Panc1 (cell line): ENCODE results near the gene LRRC41. TPM values are rescaled to one million over a fixed set of nuclear protein-coding genes. Genes with fewer than 3 reads are reported as not detected.

Experiments used
- ATAC-seq: fragments of 200-7000 bp; cut with Tn5 transposase; 2 replicates; pipeline ENCODE4 v1.9.1; 2020; ENCODE audit warnings: mild to moderate bottlenecking, moderate library complexity
- BruUV-seq: library from RNA; stranded (reverse); fragments of 400-500 nt; replicated peaks from 2 replicates; lab custom pipeline; 2021; lab: Mats Ljungman, UMichigan
- CTCF ChIA-PET: fragments of 300-600 bp; sonication (Branson Sonifier 250); formaldehyde crosslinking; loops from one replicate; lab custom pipeline; 2022; ENCODE audit warnings: antibody characterized with exemption; lab: Charles Lee
- POLR2A ChIA-PET: fragments of 300-600 bp; sonication (Branson Sonifier 250); formaldehyde crosslinking; loops from one replicate; lab custom pipeline; 2022; ENCODE audit warnings: antibody characterized with exemption; lab: Charles Lee
- DNase-seq: peaks from one replicate; pipeline ENCODE4 v3.0.0-alpha.2; 2010; ENCODE audit warnings: low read depth, low spot score
- H3K27ac ChIP-seq: 2 replicates; pipeline ENCODE4 v1.5.1; 2011; ENCODE audit warnings: mild to moderate bottlenecking, low read length, inconsistent platforms
- H3K27me3 ChIP-seq: fragments of 200-500 bp; sonication (Bioruptor generic); 2 replicates; pipeline ENCODE4 v1.6.0; 2014; ENCODE audit warnings: low read length, inconsistent platforms; ENCODE audit not compliant: control insufficient read depth, insufficient read depth
- H3K36me3 ChIP-seq: fragments of 200-500 bp; sonication (Bioruptor generic); 2 replicates; pipeline ENCODE4 v1.5.1; 2014; ENCODE audit warnings: inconsistent platforms, mild to moderate bottlenecking, low read length, moderate library complexity; ENCODE audit not compliant: control insufficient read depth, insufficient read depth
- H3K4me1 ChIP-seq: 2 replicates; pipeline ENCODE4 v1.5.1; 2011; ENCODE audit warnings: inconsistent platforms, mild to moderate bottlenecking, low read length, moderate library complexity; ENCODE audit not compliant: control insufficient read depth, insufficient read depth
- H3K4me3 ChIP-seq, 2 experiments: 2 replicates each; pipeline ENCODE4 v1.5.1; 2011 to 2012; ENCODE audit warnings: low read depth in 2 of 2, low read length in 2 of 2, mild to moderate bottlenecking in 2 of 2, inconsistent platforms in 1 of 2, moderate library complexity in 1 of 2
- H3K9me3 ChIP-seq: fragments of 200-500 bp; sonication (Bioruptor generic); 2 replicates; pipeline ENCODE4 v1.5.1; 2014; ENCODE audit warnings: low read depth, mild to moderate bottlenecking, inconsistent platforms, low read length, moderate library complexity; ENCODE audit not compliant: control insufficient read depth, insufficient read depth
- CTCF ChIP-seq: fragments of 450-650 bp; IDR thresholded peaks from 2 replicates; pipeline ENCODE4 v1.5.1; 2017; ENCODE audit warnings: mild to moderate bottlenecking
- POLR2AphosphoS5 ChIP-seq: IDR thresholded peaks from 2 replicates; pipeline ENCODE4 v1.6.1; 2012; ENCODE audit warnings: mild to moderate bottlenecking, low read depth, low read length, moderate library complexity
- REST ChIP-seq, 2 experiments: IDR thresholded peaks; 2 replicates each; pipeline ENCODE4 v1.6.1; 2011 to 2012; ENCODE audit warnings: low read depth in 2 of 2, control low read depth in 1 of 2, low read length in 1 of 2, mild to moderate bottlenecking in 1 of 2, moderate library complexity in 1 of 2; ENCODE audit not compliant: insufficient read depth in 1 of 2
- SIN3A ChIP-seq: IDR thresholded peaks from 2 replicates; pipeline ENCODE4 v1.6.1; 2012; ENCODE audit warnings: low read depth, mild to moderate bottlenecking, low read length, moderate library complexity, borderline replicate concordance; ENCODE audit not compliant: insufficient read depth
- TCF7L2 ChIP-seq: IDR thresholded peaks from 2 replicates; pipeline ENCODE4 v1.6.1; 2011; ENCODE audit warnings: mild to moderate bottlenecking, low read depth, low read length, inconsistent platforms
- in situ Hi-C: cut with HindIII; loops from 2 replicates; pipeline ENCODE4 v1.10.0; 2016; ENCODE audit warnings: low sequenced_read_pairs, low pct_unique_long_range_greater_than_20kb
- intact Hi-C: fragments of 100-400 bp; cut with micrococcal nuclease; formaldehyde crosslinking; loops from one replicate; pipeline ENCODE4 v1.10.0; 2022; ENCODE audit not compliant: unreplicated experiment
- total RNA-seq: library from RNA; stranded (reverse); gene quantifications from one replicate; pipeline ENCODE4 v1.2.1, GENCODE V29; 2021; ENCODE audit not compliant: unreplicated experiment

The LRRC41 gene
- total RNA-seq, 1 experiment from 2014 or later = 55.3 TPM

- CTCF ChIA-PET = no interaction called here
- intact Hi-C loops = no loop called here
- in situ Hi-C loops = no loop called here
- POLR2A ChIA-PET = no interaction called here
- Histone ChIP-seq H3K27ac (peak overlapping the region; percentile 97), H3K27me3 (no peaks in the 10 kb centered on the region), H3K4me3 (peak overlapping the region; percentile 88 to 100), H3K4me1 (peaks cover 13% of the 10 kb centered on the region; the same call in 1 of the 2 replicates), H3K9me3 (no peaks in the 10 kb centered on the region), H3K36me3 (peaks cover 21% of the 10 kb centered on the region)
- DNase-seq (no peak), ATAC-seq (no peak)
- TF ChIP-seq REST (IDR thresholded peaks at IDR 0.05; ENCODE audit: insufficient read depth in 1 of 2, low read depth in 2 of 2, low read length in 1 of 2) = no peak
- TF ChIP-seq POLR2AphosphoS5 = no peak
- TF ChIP-seq TCF7L2 = no peak
- no peak for TF ChIP-seq SIN3A
- TF ChIP-seq CTCF = no peak
- no TSS peak for BruUV-seq
Observed at GRCh38 chr1:46301406-46301807, 2.0 kb downstream of the LRRC41 start.

- ATAC-seq (no peak), DNase-seq (no peak)
- H3K27ac ChIP-seq = peak overlapping the region; percentile 97
- POLR2A ChIA-PET = no interaction called here
- peaks cover 11% of the 10 kb centered on the region; the same call in 1 of the 2 replicates for H3K4me1 ChIP-seq
- in situ Hi-C loops (no loop called here), intact Hi-C loops (no loop called here)
- CTCF ChIA-PET = no interaction called here
- TF ChIP-seq SIN3A = no peak
- no peak for TF ChIP-seq TCF7L2
- TF ChIP-seq CTCF = no peak
- H3K36me3 ChIP-seq = peaks cover 23% of the 10 kb centered on the region
- no peaks in the 10 kb centered on the region for H3K9me3 ChIP-seq
- H3K4me3 ChIP-seq = peak overlapping the region; percentile 88 to 100
- H3K27me3 ChIP-seq = no peaks in the 10 kb centered on the region
- BruUV-seq = TSS peak; percentile 68
Observed at GRCh38 chr1:46300673-46301405, 2.6 kb downstream of the LRRC41 start.
